HEK293 (cell line): ENCODE data around the gene SAMD4B.

ENCODE experiments used
- CTCF ChIP-seq: fragments of 450-650 bp; formaldehyde crosslinking; IDR thresholded peaks from 2 replicates; pipeline ENCODE4 v1.5.1; 2016; ENCODE audit warnings: missing biosample characterization, missing genetic modification characterization
- GLI4 ChIP-seq: fragments of 450-650 bp; formaldehyde crosslinking; IDR thresholded peaks from 2 replicates; pipeline ENCODE4 v1.5.1; 2016; ENCODE audit warnings: missing biosample characterization, missing genetic modification characterization
- IKZF3 ChIP-seq: fragments of 450-650 bp; IDR thresholded peaks from 2 replicates; pipeline ENCODE4 v1.5.0; 2018; ENCODE audit warnings: missing biosample characterization, mild to moderate bottlenecking, missing genetic modification characterization, moderate library complexity
- KLF1 ChIP-seq: fragments of 450-650 bp; formaldehyde crosslinking; IDR thresholded peaks from 2 replicates; pipeline ENCODE4 v1.5.1; 2016; ENCODE audit warnings: missing biosample characterization, missing genetic modification characterization
- KLF7 ChIP-seq: fragments of 450-650 bp; formaldehyde crosslinking; IDR thresholded peaks from 2 replicates; pipeline ENCODE4 v1.5.1; 2016; ENCODE audit warnings: missing biosample characterization, missing genetic modification characterization, borderline replicate concordance
- KLF9 ChIP-seq: fragments of 450-650 bp; formaldehyde crosslinking; IDR thresholded peaks from 2 replicates; pipeline ENCODE4 v1.5.1; 2016; ENCODE audit warnings: missing biosample characterization, missing genetic modification characterization, low read depth
- MZF1 ChIP-seq: fragments of 450-650 bp; formaldehyde crosslinking; IDR thresholded peaks from 2 replicates; pipeline ENCODE4 v1.5.1; 2017; ENCODE audit warnings: missing biosample characterization, missing genetic modification characterization, borderline replicate concordance
- PATZ1 ChIP-seq: fragments of 450-650 bp; formaldehyde crosslinking; IDR thresholded peaks from 2 replicates; pipeline ENCODE4 v1.5.1; 2016; ENCODE audit warnings: missing biosample characterization, missing genetic modification characterization
- REPIN1 ChIP-seq: fragments of 450-650 bp; formaldehyde crosslinking; IDR thresholded peaks from 2 replicates; pipeline ENCODE4 v1.5.1; 2017; ENCODE audit warnings: missing biosample characterization, missing genetic modification characterization, low read depth
- SALL2 ChIP-seq: fragments of 450-650 bp; formaldehyde crosslinking; IDR thresholded peaks from 2 replicates; pipeline ENCODE4 v1.5.0; 2017; ENCODE audit warnings: missing biosample characterization, mild to moderate bottlenecking, missing genetic modification characterization, borderline replicate concordance
- SP3 ChIP-seq: fragments of 450-650 bp; formaldehyde crosslinking; IDR thresholded peaks from 2 replicates; pipeline ENCODE4 v1.5.1; 2016; ENCODE audit warnings: missing biosample characterization, missing genetic modification characterization
- ZBTB17 ChIP-seq: fragments of 450-650 bp; formaldehyde crosslinking; IDR thresholded peaks from 2 replicates; pipeline ENCODE4 v1.5.1; 2016; ENCODE audit warnings: missing biosample characterization, missing genetic modification characterization
- ZIC2 ChIP-seq: fragments of 450-650 bp; formaldehyde crosslinking; IDR thresholded peaks from 2 replicates; pipeline ENCODE4 v1.5.1; 2016; ENCODE audit warnings: missing biosample characterization, missing genetic modification characterization
- ZNF121 ChIP-seq: fragments of 450-650 bp; formaldehyde crosslinking; IDR thresholded peaks from 2 replicates; pipeline ENCODE4 v1.5.1; 2016; ENCODE audit warnings: missing biosample characterization, missing genetic modification characterization
- ZNF133 ChIP-seq: fragments of 450-650 bp; formaldehyde crosslinking; IDR thresholded peaks from 2 replicates; pipeline ENCODE4 v1.5.1; 2016; ENCODE audit warnings: missing biosample characterization, missing genetic modification characterization
- ZNF146 ChIP-seq: fragments of 450-650 bp; formaldehyde crosslinking; IDR thresholded peaks from 2 replicates; pipeline ENCODE4 v1.5.1; 2016; ENCODE audit warnings: missing biosample characterization, missing genetic modification characterization
- ZNF2 ChIP-seq: fragments of 450-650 bp; formaldehyde crosslinking; IDR thresholded peaks from 2 replicates; pipeline ENCODE4 v1.5.1; 2016; ENCODE audit warnings: missing biosample characterization, missing genetic modification characterization
- ZNF202 ChIP-seq: fragments of 450-650 bp; formaldehyde crosslinking; IDR thresholded peaks from 2 replicates; pipeline ENCODE4 v1.5.1; 2016; ENCODE audit warnings: missing biosample characterization, missing genetic modification characterization, borderline replicate concordance
- ZNF335 ChIP-seq: fragments of 450-650 bp; formaldehyde crosslinking; conservative IDR thresholded peaks from 2 replicates; pipeline ENCODE4 v1.5.1; 2016; ENCODE audit warnings: missing biosample characterization, missing genetic modification characterization
- ZNF341 ChIP-seq: fragments of 450-650 bp; formaldehyde crosslinking; IDR thresholded peaks from 2 replicates; pipeline ENCODE4; 2016; ENCODE audit warnings: low read depth, missing biosample characterization, missing genetic modification characterization
- ZNF394 ChIP-seq: fragments of 450-650 bp; formaldehyde crosslinking; IDR thresholded peaks from 2 replicates; pipeline ENCODE4 v1.5.1; 2016; ENCODE audit warnings: missing biosample characterization, missing genetic modification characterization, mild to moderate bottlenecking, moderate library complexity, borderline replicate concordance
- ZNF501 ChIP-seq: fragments of 450-650 bp; formaldehyde crosslinking; IDR thresholded peaks from 2 replicates; pipeline ENCODE4 v1.5.1; 2016; ENCODE audit warnings: missing biosample characterization, missing genetic modification characterization
- ZNF513 ChIP-seq: fragments of 450-650 bp; IDR thresholded peaks from 2 replicates; pipeline ENCODE4 v1.5.1; 2018; ENCODE audit warnings: missing biosample characterization, missing genetic modification characterization
- ZNF518A ChIP-seq: fragments of 450-650 bp; formaldehyde crosslinking; conservative IDR thresholded peaks from 2 replicates; pipeline ENCODE4 v1.5.1; 2016; ENCODE audit warnings: low read depth, missing biosample characterization, missing genetic modification characterization
- ZNF544 ChIP-seq: fragments of 450-650 bp; formaldehyde crosslinking; IDR thresholded peaks from 2 replicates; pipeline ENCODE4 v1.5.0; 2017; ENCODE audit warnings: missing biosample characterization, missing genetic modification characterization
- ZNF768 ChIP-seq: fragments of 450-650 bp; formaldehyde crosslinking; IDR thresholded peaks from 2 replicates; pipeline ENCODE4 v1.5.1; 2018; ENCODE audit warnings: missing biosample characterization, mild to moderate bottlenecking, missing genetic modification characterization
- ZNF776 ChIP-seq: fragments of 450-650 bp; formaldehyde crosslinking; IDR thresholded peaks from 2 replicates; pipeline ENCODE4 v1.5.0; 2017; ENCODE audit warnings: missing biosample characterization, missing genetic modification characterization, borderline replicate concordance
- ZNF777 ChIP-seq: fragments of 450-650 bp; formaldehyde crosslinking; IDR thresholded peaks from 2 replicates; pipeline ENCODE4 v1.5.1; 2017; ENCODE audit warnings: missing biosample characterization, missing genetic modification characterization, borderline replicate concordance
- ZXDB ChIP-seq: fragments of 450-650 bp; formaldehyde crosslinking; IDR thresholded peaks from 2 replicates; pipeline ENCODE4 v1.5.1; 2016; ENCODE audit warnings: missing biosample characterization, missing genetic modification characterization

Gene SAMD4B

GRCh38 chr19:39402346-39403300 lies 60.4 kb downstream of the SAMD4B start (continued):
- TF ChIP-seq ZNF202 (no peak), ZNF501 (tag by site-specific recombination) (peak; percentile 98), ZNF394 (tag by site-specific recombination) (peak; percentile 65), PATZ1 (tag by site-specific recombination) (peak; percentile 96), KLF9 (tag by site-specific recombination) (peak; percentile 95), ZXDB (tag by site-specific recombination) (peak; percentile 93; the same call in 1 of the 2 replicates), ZNF2 (peak; percentile 92), ZNF776 (tag by site-specific recombination) (no peak), IKZF3 (peak; percentile 92), ZNF768 (tag by site-specific recombination) (no peak; the same call in 1 of the 2 replicates), SALL2 (0 out of 2 replicates have a peak, but pooled peaks have one; percentile 32), CTCF (tag by site-specific recombination) (peak; percentile 77), ZNF121 (tag by site-specific recombination) (no peak; the same call in 1 of the 2 replicates), SP3 (peak; percentile 91), ZBTB17 (tag by site-specific recombination) (peak; percentile 100), ZNF146 (tag by site-specific recombination) (peak; percentile 41; the same call in 1 of the 2 replicates), KLF1 (tag by site-specific recombination) (peak; percentile 98), ZNF133 (no peak), ZIC2 (tag by site-specific recombination) (peak; percentile 93), MZF1 (tag by site-specific recombination) (peak; percentile 92), KLF7 (peak; percentile 87; the same call in 1 of the 2 replicates), GLI4 (no peak), ZNF518A (tag by site-specific recombination) (no peak), ZNF513 (tag by site-specific recombination) (no peak; the same call in 1 of the 2 replicates), ZNF335 (tag by site-specific recombination) (peak; percentile 87), REPIN1 (tag by site-specific recombination) (0 out of 2 replicates have a peak, but pooled peaks have one; percentile 52), ZNF341 (tag by site-specific recombination) (peak; percentile 41; the same call in 1 of the 2 replicates), ZNF777 (tag by site-specific recombination) (peak; percentile 46; the same call in 1 of the 2 replicates), ZNF544 (no peak)
